ENCODE measurements around the gene ZNF107.
A peak's percentile ranks its signal among the peaks of the same experiment; 100 is the strongest.

ZNF107 gene

DNA sequence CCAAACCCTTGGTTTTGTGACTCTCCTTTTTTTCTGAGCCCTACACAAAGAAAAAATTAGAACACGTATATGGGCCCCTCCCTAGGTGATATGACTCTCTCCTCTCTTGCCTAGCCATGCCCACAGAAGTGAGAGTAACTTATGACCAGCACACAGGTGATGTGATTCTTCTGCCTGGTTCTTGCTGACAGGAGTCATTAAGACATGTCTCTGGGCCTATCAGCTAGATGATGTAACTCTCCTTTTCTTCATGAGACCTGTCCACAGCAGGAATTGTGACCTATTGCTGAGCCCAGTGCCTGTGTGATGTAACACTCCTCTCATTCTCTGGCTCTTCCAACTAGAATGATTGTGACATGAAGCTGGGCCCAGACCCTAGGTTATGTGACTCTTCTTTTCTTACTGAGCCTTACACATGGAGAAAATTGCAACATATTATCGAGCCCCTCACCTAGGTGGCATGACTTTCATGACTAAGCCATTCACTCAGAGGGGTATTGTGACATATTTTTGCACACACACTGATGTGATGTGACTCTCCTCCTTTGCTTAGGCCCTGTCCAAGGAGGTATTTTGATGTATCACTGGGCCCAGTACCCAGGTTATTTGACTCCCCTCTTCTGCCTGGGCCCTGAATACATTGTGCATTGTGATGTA, 31.4 kb upstream of the ZNF107 start:
- Histone ChIP-seq H3K27me3 (ENCODE audit: insufficient read depth, low read length, poor library complexity, severe bottlenecking) (no peaks in the 10 kb centered on the region), H3K9me3 (ENCODE audit: insufficient read depth, low read depth, low read length) (no peaks in the 10 kb centered on the region), H3K9ac (ENCODE audit: low read depth, low read length, poor library complexity, severe bottlenecking) (no peak overlapping the region), H3K79me2 (ENCODE audit: insufficient read depth, low read length) (no peaks in the 10 kb centered on the region), H3F3A (ENCODE audit: low read depth) (no peaks in the 10 kb centered on the region), H3K9me2 (replicated peaks; ENCODE audit: low read depth, low read length) (no peaks in the 10 kb centered on the region), H2AFZ (ENCODE audit: low read length) (no peak overlapping the region), H3K4me3 (ENCODE audit: low read length, poor library complexity, severe bottlenecking) (no peak overlapping the region), H3K36me3 (ENCODE audit: insufficient read depth, low read length) (no peaks in the 10 kb centered on the region), H4K20me1 (ENCODE audit: insufficient read depth, low read length, poor library complexity, severe bottlenecking) (no peaks in the 10 kb centered on the region), H3K4me1 (ENCODE audit: insufficient read depth, low read length, poor library complexity, severe bottlenecking) (no peaks in the 10 kb centered on the region), H3K4me2 (ENCODE audit: low read depth, low read length, poor library complexity, severe bottlenecking) (no peak overlapping the region)
- TF ChIP-seq, protein P1, sequence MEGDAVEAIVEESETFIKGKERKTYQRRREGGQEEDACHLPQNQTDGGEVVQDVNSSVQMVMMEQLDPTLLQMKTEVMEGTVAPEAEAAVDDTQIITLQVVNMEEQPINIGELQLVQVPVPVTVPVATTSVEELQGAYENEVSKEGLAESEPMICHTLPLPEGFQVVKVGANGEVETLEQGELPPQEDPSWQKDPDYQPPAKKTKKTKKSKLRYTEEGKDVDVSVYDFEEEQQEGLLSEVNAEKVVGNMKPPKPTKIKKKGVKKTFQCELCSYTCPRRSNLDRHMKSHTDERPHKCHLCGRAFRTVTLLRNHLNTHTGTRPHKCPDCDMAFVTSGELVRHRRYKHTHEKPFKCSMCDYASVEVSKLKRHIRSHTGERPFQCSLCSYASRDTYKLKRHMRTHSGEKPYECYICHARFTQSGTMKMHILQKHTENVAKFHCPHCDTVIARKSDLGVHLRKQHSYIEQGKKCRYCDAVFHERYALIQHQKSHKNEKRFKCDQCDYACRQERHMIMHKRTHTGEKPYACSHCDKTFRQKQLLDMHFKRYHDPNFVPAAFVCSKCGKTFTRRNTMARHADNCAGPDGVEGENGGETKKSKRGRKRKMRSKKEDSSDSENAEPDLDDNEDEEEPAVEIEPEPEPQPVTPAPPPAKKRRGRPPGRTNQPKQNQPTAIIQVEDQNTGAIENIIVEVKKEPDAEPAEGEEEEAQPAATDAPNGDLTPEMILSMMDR (conservative IDR thresholded peaks at IDR 0.05; ENCODE audit: low read length) = no peak
- no peak for TF ChIP-seq EZH2phosphoT487 (IDR thresholded peaks at IDR 0.05; ENCODE audit: borderline replicate concordance)

- no peaks in the 10 kb centered on the region for H3K36me3 ChIP-seq (ENCODE audit: insufficient read depth, low read length)
- H3K9me2 ChIP-seq (replicated peaks; ENCODE audit: low read depth, low read length) = no peaks in the 10 kb centered on the region
- H3K9ac ChIP-seq (ENCODE audit: low read depth, low read length, poor library complexity, severe bottlenecking) = no peak overlapping the region
- H3K79me2 ChIP-seq (ENCODE audit: insufficient read depth, low read length) = no peaks in the 10 kb centered on the region
- no peak overlapping the region for H2AFZ ChIP-seq (ENCODE audit: low read length)
- H3F3A ChIP-seq (ENCODE audit: low read depth) = no peaks in the 10 kb centered on the region
- H3K27me3 ChIP-seq (ENCODE audit: insufficient read depth, low read length, poor library complexity, severe bottlenecking) = no peaks in the 10 kb centered on the region
- no peak overlapping the region for H3K4me3 ChIP-seq (ENCODE audit: low read length, poor library complexity, severe bottlenecking)
- no peak overlapping the region for H3K4me2 ChIP-seq (ENCODE audit: low read depth, low read length, poor library complexity, severe bottlenecking)
- H4K20me1 ChIP-seq (ENCODE audit: insufficient read depth, low read length, poor library complexity, severe bottlenecking) = no peaks in the 10 kb centered on the region
- H3K4me1 ChIP-seq (ENCODE audit: insufficient read depth, low read length, poor library complexity, severe bottlenecking) = no peaks in the 10 kb centered on the region
- no peak for TF ChIP-seq EZH2phosphoT487 (IDR thresholded peaks at IDR 0.05; ENCODE audit: borderline replicate concordance)
- TF ChIP-seq, protein P1 (conservative IDR thresholded peaks at IDR 0.05; ENCODE audit: low read length) = peak; percentile 71
- H3K9me3 ChIP-seq (ENCODE audit: insufficient read depth, low read depth, low read length) = no peaks in the 10 kb centered on the region
Observed at GRCh38 chr7:64636386-64636785, 29.5 kb upstream of the ZNF107 start.

DNA sequence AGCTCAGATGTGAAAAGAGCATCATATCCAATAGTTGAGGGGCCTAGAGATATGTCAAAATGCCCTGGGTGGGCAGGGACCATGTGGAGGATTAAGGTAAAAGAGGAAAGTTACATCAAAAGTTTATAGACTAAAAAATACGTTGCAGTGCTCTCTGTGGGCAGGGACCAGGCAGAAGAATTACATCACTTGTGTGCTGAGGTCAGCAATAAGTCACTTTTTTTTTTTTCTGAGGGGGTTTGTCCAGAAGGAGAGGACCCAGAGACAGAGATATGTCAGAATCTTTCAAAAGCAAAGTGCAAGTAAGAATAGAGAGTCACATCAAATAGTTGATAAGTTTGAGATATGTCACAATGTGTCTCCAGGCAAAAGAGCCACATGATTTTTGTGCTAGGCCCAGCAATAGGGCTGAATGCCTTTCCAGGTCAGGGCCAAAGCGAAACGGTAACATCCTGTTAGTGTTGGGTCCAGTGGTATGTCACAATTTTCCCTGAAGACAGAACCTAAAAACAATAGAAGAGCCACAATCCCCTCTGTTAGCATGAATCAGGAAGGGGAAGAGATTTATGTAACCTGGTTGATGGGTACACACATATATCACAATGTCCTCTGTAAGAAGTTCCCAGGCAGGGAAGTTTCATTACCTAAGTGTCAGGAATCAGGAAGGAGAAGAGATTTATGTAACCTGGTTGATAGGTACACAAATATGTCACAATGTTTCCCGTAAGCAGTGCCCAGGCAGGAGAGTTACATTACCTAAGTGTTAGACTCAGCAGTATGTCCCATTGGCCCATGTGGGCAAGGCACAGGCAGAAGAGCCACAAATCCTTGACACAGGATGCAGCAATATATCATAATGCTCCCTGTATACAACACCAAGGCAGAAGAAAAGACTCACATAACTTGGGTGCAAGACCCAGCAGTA, 28.1 kb upstream of the ZNF107 start:
- Histone ChIP-seq H3K79me2 (ENCODE audit: insufficient read depth, low read length) (no peaks in the 10 kb centered on the region), H3K9ac (ENCODE audit: low read depth, low read length, poor library complexity, severe bottlenecking) (no peak overlapping the region), H3F3A (ENCODE audit: low read depth) (no peaks in the 10 kb centered on the region), H3K9me2 (replicated peaks; ENCODE audit: low read depth, low read length) (no peaks in the 10 kb centered on the region), H3K4me1 (ENCODE audit: insufficient read depth, low read length, poor library complexity, severe bottlenecking) (no peaks in the 10 kb centered on the region), H3K9me3 (ENCODE audit: insufficient read depth, low read depth, low read length) (no peaks in the 10 kb centered on the region), H3K4me2 (ENCODE audit: low read depth, low read length, poor library complexity, severe bottlenecking) (no peak overlapping the region), H4K20me1 (ENCODE audit: insufficient read depth, low read length, poor library complexity, severe bottlenecking) (no peaks in the 10 kb centered on the region), H2AFZ (ENCODE audit: low read length) (no peak overlapping the region), H3K4me3 (ENCODE audit: low read length, poor library complexity, severe bottlenecking) (no peak overlapping the region), H3K36me3 (ENCODE audit: insufficient read depth, low read length) (no peaks in the 10 kb centered on the region), H3K27me3 (ENCODE audit: insufficient read depth, low read length, poor library complexity, severe bottlenecking) (no peaks in the 10 kb centered on the region)
- no peak for TF ChIP-seq EZH2phosphoT487 (IDR thresholded peaks at IDR 0.05; ENCODE audit: borderline replicate concordance)
- TF ChIP-seq, protein P1 (conservative IDR thresholded peaks at IDR 0.05; ENCODE audit: low read length) = no peak

All from Loucy (cell line).